Loucy (cell line): ENCODE results near the gene NIPBL.

Source experiments
- CTCF ChIP-seq: fragments of 200-600 bp; sonication (generic); conservative IDR thresholded peaks from 2 replicates; pipeline ENCODE4 v1.5.1; 2014; ENCODE audit warnings: mild to moderate bottlenecking, antibody characterized with exemption, low read length
- EZH2phosphoT487 ChIP-seq: fragments of 200-600 bp; IDR thresholded peaks from 2 replicates; pipeline ENCODE4 v1.6.1; 2018; ENCODE audit warnings: antibody characterized with exemption, mild to moderate bottlenecking, moderate library complexity, borderline replicate concordance

DNA sequence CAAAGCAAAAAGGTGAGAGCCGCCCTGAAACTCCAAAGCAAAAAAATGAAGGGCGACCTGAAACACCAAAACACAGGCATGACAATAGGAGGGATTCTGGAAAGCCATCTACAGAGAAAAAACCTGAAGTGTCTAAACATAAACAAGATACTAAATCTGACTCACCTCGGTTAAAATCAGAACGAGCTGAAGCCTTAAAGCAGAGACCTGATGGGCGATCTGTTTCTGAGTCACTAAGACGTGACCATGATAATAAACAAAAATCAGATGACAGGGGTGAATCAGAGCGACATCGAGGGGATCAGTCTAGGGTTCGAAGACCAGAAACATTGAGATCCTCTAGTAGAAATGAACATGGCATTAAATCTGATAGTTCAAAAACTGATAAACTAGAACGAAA is 108.8 kb downstream of the NIPBL start:
- TF ChIP-seq CTCF: no peak
- TF ChIP-seq EZH2phosphoT487: no peak
